Measurements from ENCODE around the gene S100A3. TPM values are rescaled to one million over a fixed set of nuclear protein-coding genes. Genes with fewer than 3 reads are reported as not detected.

Gene S100A3
- total and polyA plus RNA-seq, 2 of the 13 experiments (the other 11 are each of a cell fraction or from before 2014, with no cell fraction given), result 2.5 to 4.5 TPM

- H3K4me2 ChIP-seq (ENCODE audit: low read depth, low read length), result no peak overlapping the region
- no peak overlapping the region for H3K9ac ChIP-seq (ENCODE audit: insufficient read depth, low read depth, low read length)
- H2AFZ ChIP-seq (ENCODE audit: low read length), result no peak overlapping the region
- H3K27me3 ChIP-seq (ENCODE audit: control insufficient read depth in 1 of 2, insufficient read depth in 2 of 2, low read length in 2 of 2), result peaks cover 2 to 24% of the 10 kb centered on the region in 2 experiments; a peak in 3 of 5 replicates
- no peaks in the 10 kb centered on the region for H3K36me3 ChIP-seq (replicated peaks in 1 of 2; ENCODE audit: control insufficient read depth in 1 of 2, insufficient read depth in 2 of 2, low read length in 2 of 2)
- ATAC-seq (no peak), FAIRE-seq (no peak), DNase-seq (ENCODE audit: low spot score) (no peak)
- no peaks in the 10 kb centered on the region for H3K9me3 ChIP-seq (ENCODE audit: low read length)
- ChIA-PET POLR2A (interaction anchor here (1.2 to 1.7 kb wide), 3 partner anchors 8 to 13 kb away, joined by 4 to 9 read pairs (median 5); no protein-coding TSS in a partner anchor), CTCF (ENCODE audit: low intra/inter-chr PET ratio, low total read pairs) (no interaction called here)
- 52% methylated on average over 12 of the region's 12 CpGs for WGBS (ENCODE audit: low lambda C conversion rate)
- intact Hi-C loops (cut with micrococcal nuclease; ENCODE audit: unreplicated experiment) (no loop called here), in situ Hi-C loops (cut with HindIII; ENCODE audit: extremely low pct_ligation_motif_present, low pct_unique_long_range_greater_than_20kb) (no loop called here)
- H3K4me1 ChIP-seq (ENCODE audit: insufficient read depth, low read length), result peaks cover 51% of the 10 kb centered on the region
- no peak overlapping the region for H3K27ac ChIP-seq (ENCODE audit: extremely low read length, insufficient read depth, low read length)
- no TSS peak for BruUV-seq (replicated peaks)
- H4K20me1 ChIP-seq (ENCODE audit: insufficient read depth, low read length), result no peaks in the 10 kb centered on the region
- H3K79me2 ChIP-seq (ENCODE audit: insufficient read depth, low read length), result no peaks in the 10 kb centered on the region
- H3K4me3 ChIP-seq (replicated peaks in 1 of 3; ENCODE audit: insufficient read depth in 1 of 3, low read depth in 2 of 3, low read length in 3 of 3), result no peak overlapping the region
- no peak for TF ChIP-seq NFE2L1 (CRISPR knock-in tag; IDR thresholded peaks at IDR 0.05; ENCODE audit: borderline replicate concordance)
- no peak for TF ChIP-seq ZZZ3 (CRISPR knock-in tag; IDR thresholded peaks at IDR 0.05; ENCODE audit: borderline replicate concordance)
- no peak for TF ChIP-seq KDM3A (CRISPR knock-in tag; IDR thresholded peaks at IDR 0.05; ENCODE audit: low read depth)
- TF ChIP-seq SMAD9 (CRISPR knock-in tag; IDR thresholded peaks at IDR 0.05), result no peak
- TF ChIP-seq CENPBD1 (CRISPR knock-in tag; IDR thresholded peaks at IDR 0.05; ENCODE audit: borderline replicate concordance, low read depth), result no peak
- no peak for TF ChIP-seq RFXAP (CRISPR knock-in tag; IDR thresholded peaks at IDR 0.05; ENCODE audit: borderline replicate concordance)
- TF ChIP-seq SETDB1 (CRISPR knock-in tag; IDR thresholded peaks at IDR 0.05; ENCODE audit: borderline replicate concordance), result no peak
- TF ChIP-seq, protein P1, sequence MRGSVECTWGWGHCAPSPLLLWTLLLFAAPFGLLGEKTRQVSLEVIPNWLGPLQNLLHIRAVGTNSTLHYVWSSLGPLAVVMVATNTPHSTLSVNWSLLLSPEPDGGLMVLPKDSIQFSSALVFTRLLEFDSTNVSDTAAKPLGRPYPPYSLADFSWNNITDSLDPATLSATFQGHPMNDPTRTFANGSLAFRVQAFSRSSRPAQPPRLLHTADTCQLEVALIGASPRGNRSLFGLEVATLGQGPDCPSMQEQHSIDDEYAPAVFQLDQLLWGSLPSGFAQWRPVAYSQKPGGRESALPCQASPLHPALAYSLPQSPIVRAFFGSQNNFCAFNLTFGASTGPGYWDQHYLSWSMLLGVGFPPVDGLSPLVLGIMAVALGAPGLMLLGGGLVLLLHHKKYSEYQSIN (CRISPR knock-in tag; IDR thresholded peaks at IDR 0.05; ENCODE audit: borderline replicate concordance), result no peak
- TF ChIP-seq, protein P2, sequence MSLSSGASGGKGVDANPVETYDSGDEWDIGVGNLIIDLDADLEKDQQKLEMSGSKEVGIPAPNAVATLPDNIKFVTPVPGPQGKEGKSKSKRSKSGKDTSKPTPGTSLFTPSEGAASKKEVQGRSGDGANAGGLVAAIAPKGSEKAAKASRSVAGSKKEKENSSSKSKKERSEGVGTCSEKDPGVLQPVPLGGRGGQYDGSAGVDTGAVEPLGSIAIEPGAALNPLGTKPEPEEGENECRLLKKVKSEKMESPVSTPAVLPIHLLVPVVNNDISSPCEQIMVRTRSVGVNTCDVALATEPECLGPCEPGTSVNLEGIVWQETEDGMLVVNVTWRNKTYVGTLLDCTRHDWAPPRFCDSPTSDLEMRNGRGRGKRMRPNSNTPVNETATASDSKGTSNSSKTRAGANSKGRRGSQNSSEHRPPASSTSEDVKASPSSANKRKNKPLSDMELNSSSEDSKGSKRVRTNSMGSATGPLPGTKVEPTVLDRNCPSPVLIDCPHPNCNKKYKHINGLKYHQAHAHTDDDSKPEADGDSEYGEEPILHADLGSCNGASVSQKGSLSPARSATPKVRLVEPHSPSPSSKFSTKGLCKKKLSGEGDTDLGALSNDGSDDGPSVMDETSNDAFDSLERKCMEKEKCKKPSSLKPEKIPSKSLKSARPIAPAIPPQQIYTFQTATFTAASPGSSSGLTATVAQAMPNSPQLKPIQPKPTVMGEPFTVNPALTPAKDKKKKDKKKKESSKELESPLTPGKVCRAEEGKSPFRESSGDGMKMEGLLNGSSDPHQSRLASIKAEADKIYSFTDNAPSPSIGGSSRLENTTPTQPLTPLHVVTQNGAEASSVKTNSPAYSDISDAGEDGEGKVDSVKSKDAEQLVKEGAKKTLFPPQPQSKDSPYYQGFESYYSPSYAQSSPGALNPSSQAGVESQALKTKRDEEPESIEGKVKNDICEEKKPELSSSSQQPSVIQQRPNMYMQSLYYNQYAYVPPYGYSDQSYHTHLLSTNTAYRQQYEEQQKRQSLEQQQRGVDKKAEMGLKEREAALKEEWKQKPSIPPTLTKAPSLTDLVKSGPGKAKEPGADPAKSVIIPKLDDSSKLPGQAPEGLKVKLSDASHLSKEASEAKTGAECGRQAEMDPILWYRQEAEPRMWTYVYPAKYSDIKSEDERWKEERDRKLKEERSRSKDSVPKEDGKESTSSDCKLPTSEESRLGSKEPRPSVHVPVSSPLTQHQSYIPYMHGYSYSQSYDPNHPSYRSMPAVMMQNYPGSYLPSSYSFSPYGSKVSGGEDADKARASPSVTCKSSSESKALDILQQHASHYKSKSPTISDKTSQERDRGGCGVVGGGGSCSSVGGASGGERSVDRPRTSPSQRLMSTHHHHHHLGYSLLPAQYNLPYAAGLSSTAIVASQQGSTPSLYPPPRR (CRISPR knock-in tag; IDR thresholded peaks at IDR 0.05; ENCODE audit: borderline replicate concordance), result no peak
- TF ChIP-seq NKX3-1 (CRISPR knock-in tag; IDR thresholded peaks at IDR 0.05), result no peak
- TF ChIP-seq ZNF776 (CRISPR knock-in tag; IDR thresholded peaks at IDR 0.05), result no peak
- TF ChIP-seq, protein P3, sequence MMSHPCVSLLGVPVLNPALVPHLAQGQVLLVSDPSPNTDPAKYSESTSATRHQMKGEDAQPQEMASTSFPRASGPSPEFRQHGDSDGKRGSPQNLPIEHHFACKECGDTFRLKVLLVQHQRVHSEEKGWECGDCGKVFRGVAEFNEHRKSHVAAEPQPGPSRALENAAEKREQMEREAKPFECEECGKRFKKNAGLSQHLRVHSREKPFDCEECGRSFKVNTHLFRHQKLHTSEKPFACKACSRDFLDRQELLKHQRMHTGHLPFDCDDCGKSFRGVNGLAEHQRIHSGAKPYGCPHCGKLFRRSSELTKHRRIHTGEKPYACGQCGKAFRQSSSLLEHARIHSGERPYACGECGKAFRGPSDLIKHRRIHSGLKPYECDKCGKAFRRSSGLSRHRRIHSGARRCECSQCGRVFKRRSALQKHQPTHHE (CRISPR knock-in tag; IDR thresholded peaks at IDR 0.05; ENCODE audit: borderline replicate concordance), result no peak
- TF ChIP-seq, protein P4, sequence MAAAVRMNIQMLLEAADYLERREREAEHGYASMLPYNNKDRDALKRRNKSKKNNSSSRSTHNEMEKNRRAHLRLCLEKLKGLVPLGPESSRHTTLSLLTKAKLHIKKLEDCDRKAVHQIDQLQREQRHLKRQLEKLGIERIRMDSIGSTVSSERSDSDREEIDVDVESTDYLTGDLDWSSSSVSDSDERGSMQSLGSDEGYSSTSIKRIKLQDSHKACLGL (CRISPR knock-in tag; IDR thresholded peaks at IDR 0.05), result no peak
These were observed 4.0 kb upstream of the S100A3 start for GRCh38 chr1:153553096-153553495.

Data from HepG2 (cell line).